Activated T-cell treated with anti-CD3 and anti-CD28 coated beads for 4 hours (primary cell): Measurements from ENCODE around the gene SIN3A.

Experiments used
- DNase-seq: peaks from one replicate; pipeline ENCODE4 v3.0.0-alpha.2; 2020

The SIN3A gene

DNA sequence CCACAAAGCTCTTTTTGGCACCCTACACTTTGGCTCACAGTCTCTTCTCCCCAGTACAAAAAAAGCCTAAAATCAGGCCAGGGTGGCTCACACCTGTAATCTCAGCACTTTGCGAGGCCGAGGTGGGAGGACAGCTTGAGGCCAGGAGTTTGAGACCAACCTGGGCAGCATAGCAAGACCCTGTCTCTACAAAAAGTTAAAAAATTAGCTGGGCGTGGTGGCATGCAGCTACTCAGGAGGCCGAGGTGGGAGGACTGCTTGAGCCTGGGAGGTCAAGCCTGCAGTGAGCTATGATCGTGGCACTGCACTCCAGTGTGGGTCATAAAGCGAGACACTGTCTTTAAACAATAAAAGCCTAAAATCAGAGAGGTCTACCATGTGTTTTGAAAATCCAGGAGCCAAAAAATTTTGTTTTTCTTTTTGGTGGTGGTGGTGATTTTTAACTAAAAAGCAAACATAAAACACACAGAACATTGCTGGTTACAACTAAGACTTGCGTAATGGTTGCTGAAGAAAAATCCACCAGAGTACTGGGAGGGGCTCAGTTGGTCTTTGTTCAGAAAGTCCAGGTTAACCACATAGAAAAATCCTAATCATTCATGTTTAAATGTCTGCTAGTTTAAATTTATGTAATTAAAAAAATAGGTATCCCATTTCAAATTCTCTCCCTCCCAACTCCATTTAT, 81.5 kb downstream of the SIN3A start:
- DNase-seq, result no peak

- DNase-seq, result no peak
Observed at GRCh38 chr15:75368689-75369239, 82.7 kb downstream of the SIN3A start.

DNA sequence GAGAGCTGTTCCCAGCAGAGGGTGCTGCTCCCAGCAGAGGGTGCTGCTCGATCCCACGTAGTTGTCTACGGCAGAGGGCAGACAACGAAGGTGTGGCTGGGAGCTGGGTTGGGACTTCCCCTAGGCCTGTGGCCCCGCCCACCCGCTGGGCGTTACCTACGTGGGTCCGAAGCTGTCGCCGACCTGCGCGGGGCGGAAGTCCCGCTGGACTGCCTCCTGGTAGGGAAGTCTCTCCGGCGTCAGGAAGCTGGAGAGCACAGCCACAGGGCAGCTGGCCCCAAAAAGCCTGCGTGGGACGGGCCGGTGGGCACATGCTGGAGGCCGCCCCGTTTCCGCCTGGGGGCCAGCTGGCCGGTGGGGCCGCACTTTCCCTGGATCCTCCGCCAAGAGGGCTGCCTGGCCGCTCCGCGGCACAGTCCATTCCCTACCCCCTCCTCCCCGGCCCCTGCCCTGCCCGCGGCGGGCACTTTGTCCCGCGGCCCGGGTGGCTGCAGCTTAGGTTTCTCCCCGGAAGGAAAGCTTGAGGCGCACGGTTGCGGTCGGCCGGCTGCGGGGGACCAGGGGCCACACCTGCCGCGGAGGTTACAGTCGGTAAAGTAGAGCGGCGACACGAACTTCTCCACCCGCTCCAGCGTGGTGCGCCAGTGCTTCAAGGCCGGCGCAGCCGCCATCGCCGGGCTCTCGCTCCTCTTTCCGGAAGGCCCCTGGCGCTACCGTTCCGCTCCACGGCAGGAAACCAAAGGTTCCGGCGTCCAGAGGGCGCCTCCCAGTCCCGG, 83.4 kb downstream of the SIN3A start, which contains the start of gene MAN2C1:
Gene MAN2C1 (minus strand): TSS at position 695 of the 776 bp plus-strand sequence. CDS start 24 bp downstream, at position 671.
- peak; percentile 85 for DNase-seq

- no peak for DNase-seq
Observed at GRCh38 chr15:75367406-75367912, 84.0 kb downstream of the SIN3A start.

DNA sequence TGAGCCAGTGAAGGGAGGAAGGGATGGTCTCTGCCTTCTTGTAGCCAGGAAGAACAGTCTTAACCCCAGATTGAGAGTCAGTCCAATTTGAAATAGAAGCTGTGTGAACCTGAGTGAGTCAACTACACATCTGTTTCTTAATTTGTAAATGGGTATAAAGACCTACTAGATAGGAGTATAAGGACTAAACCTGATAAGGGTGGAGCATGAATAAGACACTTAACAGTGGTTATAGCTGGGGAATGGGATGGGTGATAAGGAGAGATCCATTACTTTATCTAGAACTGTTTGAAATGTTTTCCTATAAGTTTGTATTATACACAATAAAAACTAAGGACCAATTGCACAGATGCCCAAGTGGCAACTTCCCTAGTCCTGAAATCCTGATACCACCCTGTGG, 84.5 kb downstream of the SIN3A start:
- DNase-seq, result no peak

GRCh38 chr15:75366163-75366562, 85.3 kb downstream of the SIN3A start:
- no peak for DNase-seq

DNA sequence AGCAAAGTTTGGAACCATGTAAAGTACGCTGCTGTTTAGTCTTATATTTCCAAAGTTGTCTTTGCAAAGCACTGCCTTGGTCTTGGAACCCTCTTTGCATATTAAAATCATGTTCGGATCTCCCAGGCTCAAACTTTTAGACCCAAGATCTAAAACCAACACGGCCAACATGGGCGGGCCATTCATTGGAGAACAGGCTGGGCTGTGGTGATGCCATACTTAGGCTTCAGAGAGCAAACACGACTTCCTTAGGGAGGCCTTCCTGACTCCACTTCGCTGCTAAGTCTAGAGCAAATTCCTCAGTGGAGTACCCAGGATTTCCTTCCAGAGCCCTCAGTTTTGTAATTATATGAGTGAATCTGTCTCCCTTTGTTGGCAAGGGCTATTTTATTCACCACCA, 86.6 kb downstream of the SIN3A start:
- DNase-seq, result no peak

- DNase-seq, result no peak
Observed at GRCh38 chr15:75363786-75364185, 87.7 kb downstream of the SIN3A start.

GRCh38 chr15:75362642-75363249, 88.7 kb downstream of the SIN3A start:
- no peak for DNase-seq

GRCh38 chr15:75361989-75362641, 89.4 kb downstream of the SIN3A start:
- DNase-seq, result no peak

- DNase-seq, result no peak
Observed at GRCh38 chr15:75361361-75361988, 90.0 kb downstream of the SIN3A start.

GRCh38 chr15:75360856-75361255, 90.6 kb downstream of the SIN3A start:
- no peak for DNase-seq

GRCh38 chr15:75360391-75360790, 91.1 kb downstream of the SIN3A start:
- DNase-seq, result no peak

DNA sequence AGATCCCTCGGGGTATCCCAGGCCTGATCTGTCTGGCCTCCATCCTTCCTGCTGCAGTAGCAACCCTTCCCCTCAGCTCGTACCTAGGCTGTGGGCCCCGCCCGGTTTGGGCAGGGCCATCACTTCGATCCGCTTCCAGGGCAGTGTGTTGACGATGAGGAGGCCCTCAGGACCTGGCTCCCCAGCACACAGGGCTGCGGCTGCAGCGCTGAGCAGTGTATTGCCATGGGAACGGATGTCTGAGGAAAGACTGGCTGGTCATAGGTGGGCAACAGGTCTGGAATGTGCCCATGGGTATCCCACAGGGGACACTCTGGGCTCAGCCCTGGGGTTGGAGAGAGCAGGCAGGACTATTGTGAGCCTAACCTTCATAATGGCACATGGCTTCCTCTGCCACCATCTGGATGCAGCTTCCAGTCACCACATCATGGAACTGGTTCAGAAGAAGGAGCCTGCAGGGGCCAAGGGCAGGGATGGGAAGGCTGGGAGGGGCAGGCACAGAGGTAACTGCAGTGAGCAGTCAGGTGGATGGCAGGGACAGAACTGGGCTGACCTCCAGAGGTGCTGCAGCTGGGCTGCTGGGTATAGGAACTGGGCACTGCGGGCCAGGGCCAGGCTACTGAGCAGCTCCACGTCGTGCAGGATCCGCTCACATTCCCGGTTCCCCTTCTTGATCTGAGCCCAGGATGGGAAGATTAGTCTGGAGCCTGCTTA, 91.8 kb downstream of the SIN3A start:
- no peak for DNase-seq

DNA sequence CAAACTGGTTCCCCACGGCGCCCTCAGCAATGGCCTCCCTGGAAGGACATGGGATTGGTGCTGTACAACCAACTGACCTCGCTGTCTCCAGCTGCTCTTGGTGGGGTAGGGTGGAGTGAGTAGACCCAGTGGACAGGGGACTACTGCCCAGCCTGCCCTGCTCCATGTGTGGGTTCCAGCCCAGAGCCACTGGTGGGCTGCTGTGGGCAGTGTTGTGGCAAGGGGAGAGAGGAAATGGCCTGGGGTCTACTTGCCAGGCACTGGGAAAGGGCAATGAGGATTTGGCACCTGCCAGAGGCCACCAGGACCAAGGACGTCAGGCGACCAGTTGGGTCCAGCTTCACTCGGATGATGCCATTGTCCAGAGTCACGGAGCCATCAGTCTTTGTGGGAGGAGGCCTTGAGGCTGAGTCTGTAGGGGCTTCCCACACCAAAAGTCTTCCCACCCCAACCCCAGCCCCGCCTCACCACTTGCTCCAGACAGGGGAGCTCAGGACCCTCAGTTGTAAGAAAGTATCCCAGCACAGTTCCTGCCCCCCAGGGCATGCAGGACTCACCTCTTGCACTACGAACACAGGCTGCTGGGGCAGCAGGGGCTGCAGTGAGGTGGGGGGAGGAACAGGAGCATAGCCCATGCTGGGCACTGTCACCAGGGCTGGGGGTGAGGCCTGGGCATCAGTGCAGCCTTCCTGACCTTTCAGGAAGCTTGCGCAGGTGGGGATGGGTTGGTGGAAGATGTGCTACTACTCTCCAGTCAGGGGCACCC, 92.5 kb downstream of the SIN3A start:
- DNase-seq, result no peak

- DNase-seq, result no peak
Observed at GRCh38 chr15:75357976-75358673, 93.4 kb downstream of the SIN3A start.

GRCh38 chr15:75356517-75356916, 95.0 kb downstream of the SIN3A start:
- no peak for DNase-seq

- no peak for DNase-seq
Observed at GRCh38 chr15:75356006-75356405, 95.5 kb downstream of the SIN3A start.

GRCh38 chr15:75355369-75355768, 96.1 kb downstream of the SIN3A start:
- no peak for DNase-seq

DNA sequence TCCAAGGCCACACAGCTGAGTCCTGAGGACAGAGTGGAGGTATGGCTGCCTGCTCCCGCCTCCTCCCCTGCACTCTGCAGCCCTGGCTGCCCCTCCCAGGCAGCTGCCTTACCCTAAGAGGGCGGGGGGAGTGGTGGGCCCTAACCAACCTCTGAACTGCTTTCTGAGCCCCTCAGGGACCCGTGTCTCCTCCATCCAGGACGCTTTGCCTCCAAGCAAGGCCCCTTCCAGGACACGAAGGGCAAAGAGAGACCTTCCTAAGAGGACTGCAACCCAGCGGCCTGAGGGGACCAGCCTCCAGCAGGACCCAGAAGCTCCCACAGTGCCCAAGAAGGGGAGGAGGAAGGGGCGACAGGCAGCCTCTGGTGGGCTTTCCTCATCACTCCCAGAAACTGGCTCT, 97.0 kb downstream of the SIN3A start:
- no peak for DNase-seq
